HepG2 (cell line): ENCODE measurements around the gene CLEC4M. TPM values are rescaled to one million over a fixed set of nuclear protein-coding genes. Genes with fewer than 3 reads are reported as not detected.

Experiments used
- ATAC-seq: fragments of 200-7000 bp; cut with Tn5 transposase; 3 replicates; pipeline ENCODE4 v1.9.1; 2020; ENCODE audit warnings: mild to moderate bottlenecking, moderate library complexity
- BruUV-seq: library from RNA; stranded (reverse); fragments of 400-500 nt; replicated peaks from 2 replicates; lab custom pipeline; 2021; lab: Mats Ljungman, UMichigan
- CTCF ChIA-PET: fragments of 300-600 bp; formaldehyde crosslinking; extraction: SDS; loops from one replicate; lab custom pipeline; 2021; ENCODE audit warnings: low total read pairs, inconsistent platforms, low intra/inter-chr PET ratio; lab: Yijun Ruan, JAX
- POLR2A ChIA-PET: fragments of 350-600 bp; sonication (Branson Sonifier 250); formaldehyde crosslinking; loops from one replicate; lab custom pipeline; 2020; ENCODE audit warnings: antibody characterized with exemption, inconsistent platforms; lab: Yijun Ruan, JAX
- DNase-seq: peaks from one replicate; pipeline ENCODE4 v3.0.0-alpha.2; 2015; ENCODE audit warnings: low spot score
- FAIRE-seq: peaks from 3 replicates; lab custom pipeline; 2011; peaks lifted over from hg19 to GRCh38; lab: Jason Lieb, UNC
- H2AFZ ChIP-seq: one replicate; pipeline ENCODE4 v1.6.1; 2011; ENCODE audit warnings: low read length, inconsistent platforms
- H3K27ac ChIP-seq: fragments of 300-600 bp; 3 replicates; pipeline ENCODE4 v1.8.0; 2011; ENCODE audit warnings: mixed run types, mild to moderate bottlenecking, mixed read lengths, low read length, inconsistent platforms; ENCODE audit not compliant: insufficient read depth; ENCODE audit errors: extremely low read length
- H3K27me3 ChIP-seq, 2 experiments: fragments of 200-600 bp in 1 of 2; 2 replicates in 1 of 2; 3 replicates in 1 of 2; pipeline versions ENCODE4 v1.6.0 to v1.8.0; 2011; ENCODE audit warnings: low read length in 2 of 2, mild to moderate bottlenecking in 2 of 2, moderate library complexity in 2 of 2, inconsistent platforms in 1 of 2; ENCODE audit not compliant: insufficient read depth in 2 of 2, control insufficient read depth in 1 of 2
- H3K36me3 ChIP-seq, 2 experiments: fragments of 200-600 bp in 1 of 2; replicated peaks in 1 of 2; 2 replicates in 1 of 2; 3 replicates in 1 of 2; pipeline versions ENCODE4 v1.5.1 to v1.8.0; 2011; ENCODE audit warnings: low read length in 2 of 2, inconsistent platforms in 1 of 2; ENCODE audit not compliant: insufficient read depth in 2 of 2, control insufficient read depth in 1 of 2
- H3K4me1 ChIP-seq: 2 replicates; pipeline ENCODE4 v1.5.1; 2012; ENCODE audit warnings: low read length, inconsistent platforms; ENCODE audit not compliant: insufficient read depth
- H3K4me2 ChIP-seq: 2 replicates; pipeline ENCODE4 v1.6.0; 2011; ENCODE audit warnings: low read depth, low read length, inconsistent platforms
- H3K4me3 ChIP-seq, 3 experiments: fragments of 200-600 bp in 1 of 3; sonication (generic), shearing (Covaris generic) in 1 of 3; replicated peaks in 1 of 3; 2 replicates each; pipeline ENCODE4 v1.5.1; 2011 to 2016; ENCODE audit warnings: low read length in 3 of 3, inconsistent platforms in 2 of 3, low read depth in 2 of 3, mild to moderate bottlenecking in 2 of 3, control low read depth in 1 of 3, mixed read lengths in 1 of 3; ENCODE audit not compliant: insufficient read depth in 1 of 3
- H3K79me2 ChIP-seq: one replicate; pipeline ENCODE4 v1.6.1; 2011; ENCODE audit warnings: low read length, inconsistent platforms; ENCODE audit not compliant: insufficient read depth
- H3K9ac ChIP-seq: 2 replicates; pipeline ENCODE4 v1.6.0; 2011; ENCODE audit warnings: mild to moderate bottlenecking, low read depth, low read length, inconsistent platforms; ENCODE audit not compliant: insufficient read depth
- H3K9me3 ChIP-seq: 2 replicates; pipeline ENCODE4 v1.5.1; 2012; ENCODE audit warnings: mild to moderate bottlenecking, low read length
- H4K20me1 ChIP-seq: 2 replicates; pipeline ENCODE4 v1.6.0; 2011; ENCODE audit warnings: inconsistent platforms, mild to moderate bottlenecking, low read length, moderate library complexity; ENCODE audit not compliant: insufficient read depth
- ARHGAP35 ChIP-seq: sonication (generic); formaldehyde crosslinking; IDR thresholded peaks from 2 replicates; pipeline ENCODE4 v1.9.0; 2022; ENCODE audit warnings: mild to moderate bottlenecking, inconsistent platforms, moderate library complexity, missing genetic modification reagents, borderline replicate concordance
- CHCHD3 ChIP-seq: sonication (generic); formaldehyde crosslinking; IDR thresholded peaks from 2 replicates; pipeline ENCODE4 v1.8.0; 2022; ENCODE audit warnings: mild to moderate bottlenecking, missing genetic modification reagents, moderate library complexity
- E2F1 ChIP-seq: sonication (generic); formaldehyde crosslinking; IDR thresholded peaks from 2 replicates; pipeline ENCODE4 v1.5.0; 2020; ENCODE audit warnings: missing genetic modification reagents
- ELF1 ChIP-seq: sonication (generic); formaldehyde crosslinking; IDR thresholded peaks from 2 replicates; pipeline ENCODE4 v1.4.0; 2020; ENCODE audit warnings: missing genetic modification reagents
- NFIC ChIP-seq: IDR thresholded peaks from 2 replicates; pipeline ENCODE4 v1.6.1; 2012; ENCODE audit warnings: mild to moderate bottlenecking, low read length, inconsistent platforms
- NR0B2 ChIP-seq: sonication (generic); formaldehyde crosslinking; IDR thresholded peaks from 2 replicates; pipeline ENCODE4 v1.4.0; 2020; ENCODE audit warnings: mild to moderate bottlenecking, missing genetic modification reagents
- NR1H2 ChIP-seq: sonication (generic); formaldehyde crosslinking; IDR thresholded peaks from 2 replicates; pipeline ENCODE4 v1.8.1; 2022; ENCODE audit warnings: low read depth, missing genetic modification reagents, borderline replicate concordance
- PITX1 ChIP-seq: sonication (generic); formaldehyde crosslinking; IDR thresholded peaks from 2 replicates; pipeline ENCODE4 v1.5.1; 2020; ENCODE audit warnings: mild to moderate bottlenecking, missing genetic modification reagents
- TARDBP ChIP-seq: sonication (generic); formaldehyde crosslinking; IDR thresholded peaks from 2 replicates; pipeline ENCODE4 v1.8.0; 2022; ENCODE audit warnings: mild to moderate bottlenecking, missing genetic modification reagents
- ZNF101 ChIP-seq: sonication (generic); formaldehyde crosslinking; IDR thresholded peaks from 2 replicates; pipeline ENCODE4 v1.4.0; 2020; ENCODE audit warnings: mild to moderate bottlenecking, low read depth, missing genetic modification reagents, borderline replicate concordance
- ZNF282 ChIP-seq: fragments of 450-650 bp; IDR thresholded peaks from 2 replicates; pipeline ENCODE4 v1.6.1; 2018; ENCODE audit not compliant: partially characterized antibody
- ZNF558 ChIP-seq: sonication (generic); formaldehyde crosslinking; IDR thresholded peaks from 2 replicates; pipeline ENCODE4 v1.9.0; 2022; ENCODE audit warnings: mild to moderate bottlenecking, missing genetic modification reagents, borderline replicate concordance
- WGBS: methylation state at CpG from one replicate; pipeline ENCODE4 v1.1.6; 2017; ENCODE audit warnings: low lambda C conversion rate; 5-methylcytosine and 5-hydroxymethylcytosine counted together
- in situ Hi-C: cut with HindIII; loops from 2 replicates; pipeline ENCODE4 v1.10.0; 2017; ENCODE audit warnings: low pct_unique_long_range_greater_than_20kb; ENCODE audit not compliant: extremely low pct_ligation_motif_present
- intact Hi-C: fragments of 100-400 bp; cut with micrococcal nuclease; formaldehyde crosslinking; loops from one replicate; pipeline ENCODE4 v1.10.0; 2022; ENCODE audit not compliant: unreplicated experiment
- polyA plus RNA-seq, 8 experiments: library from polyadenylated mRNA; depleted of rRNA in 3 of 8; stranded (reverse) in 7 of 8; unstranded in 1 of 8; fragments of >200 nt; fragmentation: Illumina TruSeq in 4 of 8; extraction: Trizol in 4 of 8; gene quantifications; 2 replicates each; pipeline versions ENCODE4 v1.2.1 to v1.2.3, GENCODE V29; 2011 to 2016; ENCODE audit warnings: low read depth in 4 of 8, missing spikeins in 1 of 8, mixed read lengths in 1 of 8; ENCODE audit not compliant: insufficient read depth in 1 of 8
- total RNA-seq, 5 experiments: library from RNA; depleted of rRNA; stranded (reverse); fragments of >200 nt; fragmentation: Illumina TruSeq; extraction: Trizol; gene quantifications; 2 replicates each; pipeline ENCODE4 v1.2.3, GENCODE V29; 2016; ENCODE audit warnings: low read depth in 1 of 5

Gene CLEC4M
- total and polyA plus RNA-seq, 2 of the 13 experiments (the other 11 are each of a cell fraction or from before 2014, with no cell fraction given): not detected

GRCh38 chr19:7746903-7747884 lies 15.8 kb upstream of the CLEC4M start, which contains the start of gene CD209:
Gene CD209 (minus strand): TSS chr19:7747534. CDS start chr19:7747511, 23 bp downstream.
- TF ChIP-seq PITX1: no peak
- TF ChIP-seq E2F1 (CRISPR knock-in tag): no peak
- no peak for TF ChIP-seq ZNF558
- TF ChIP-seq ZNF282: no peak
- no peak for TF ChIP-seq NR1H2 (CRISPR knock-in tag)
- TF ChIP-seq ELF1: no peak
- TF ChIP-seq ZNF101 (CRISPR knock-in tag): no peak
- TF ChIP-seq CHCHD3 (CRISPR knock-in tag): no peak
- TF ChIP-seq ARHGAP35 (CRISPR knock-in tag): no peak
- TF ChIP-seq NFIC: no peak
- no peak for TF ChIP-seq NR0B2 (CRISPR knock-in tag)
- TF ChIP-seq TARDBP (CRISPR knock-in tag): no peak
- Histone ChIP-seq H2AFZ (no peak within 1 kb of the TSS), H3K9me3 (no peaks in the 10 kb centered on the region), H3K4me3 (no peak within 1 kb of the TSS), H3K36me3 (no peaks in the 10 kb centered on the region), H3K9ac (no peak within 1 kb of the TSS), H3K4me1 (peaks cover 6% of the 10 kb centered on the region; the same call in 1 of the 2 replicates), H3K27me3 (peaks cover 3 to 17% of the 10 kb centered on the region in 2 experiments; a peak in 2 of 5 replicates), H3K79me2 (no peaks in the 10 kb centered on the region), H4K20me1 (no peaks in the 10 kb centered on the region), H3K4me2 (no peak within 1 kb of the TSS), H3K27ac (no peak within 1 kb of the TSS)
- ChIA-PET CTCF (no interaction called here), POLR2A (no interaction called here)
- ATAC-seq: no peak
- WGBS: 3% methylated on average over 7 of the region's 7 CpGs
- no peak for DNase-seq
- no peak for FAIRE-seq
- no TSS peak for BruUV-seq
- intact Hi-C loops: no loop called here
- in situ Hi-C loops: no loop called here
